ENCODE data around the gene PJVK.

PJVK gene

GRCh38 chr2:178448968-178449661 is 2.1 kb upstream of the PJVK start:
- H3K27me3 ChIP-seq (ENCODE audit: control insufficient read depth in 3 of 3, insufficient read depth in 3 of 3, low read depth in 1 of 3, low read length in 3 of 3): no peaks in the 10 kb centered on the region
- H3K23ac ChIP-seq (ENCODE audit: low read depth, low read length, poor library complexity): no peak overlapping the region
- H3K9me3 ChIP-seq (replicated peaks in 1 of 2; ENCODE audit: control insufficient read depth in 2 of 2, insufficient read depth in 1 of 2, low read depth in 1 of 2, low read length in 2 of 2): no peaks in the 10 kb centered on the region
- DNase-seq (ENCODE audit: low spot score): no peak
- H2BK12ac ChIP-seq (ENCODE audit: low read length): no peak overlapping the region
- no peak overlapping the region for H3K9ac ChIP-seq (ENCODE audit: low read depth, low read length, poor library complexity)
- H2BK120ac ChIP-seq (ENCODE audit: low read depth, low read length): no peak overlapping the region
- peaks cover 6 to 23% of the 10 kb centered on the region in 2 donors for H3K4me1 ChIP-seq (ENCODE audit: control insufficient read depth in 2 of 2, insufficient read depth in 1 of 2, low read depth in 1 of 2, low read length in 2 of 2)
- no peak overlapping the region for H2BK5ac ChIP-seq (ENCODE audit: low read length)
- no peak overlapping the region for H2AK5ac ChIP-seq (ENCODE audit: low read depth, low read length)
- peak overlapping the region in 1 of 2 donors; percentile 98 for H3K4me3 ChIP-seq (ENCODE audit: low read length in 2 of 2)
- no peak overlapping the region for H3K4me2 ChIP-seq (ENCODE audit: insufficient read depth, low read length, poor library complexity, severe bottlenecking)
- H3K14ac ChIP-seq (ENCODE audit: low read length): no peak overlapping the region
- peaks cover 8% of the 10 kb centered on the region for H3K79me1 ChIP-seq (ENCODE audit: low read depth, low read length)
- WGBS, 2 donors (ENCODE audit: extremely low coverage in 2 of 2, insufficient read length in 2 of 2, insufficient replicate concordance in 1 of 2): no CpG with 5 or more reads among the region's 4 CpGs
- H3K27ac ChIP-seq (replicated peaks; ENCODE audit: low read length): no peak overlapping the region
- H2AFZ ChIP-seq (ENCODE audit: low read length): no peak overlapping the region
- H2BK15ac ChIP-seq (ENCODE audit: low read length): no peak overlapping the region
- H4K8ac ChIP-seq (ENCODE audit: low read depth, low read length): no peak overlapping the region
- H4K91ac ChIP-seq (ENCODE audit: low read depth, low read length, poor library complexity): no peak overlapping the region
- H3K4ac ChIP-seq (ENCODE audit: low read length): no peak overlapping the region
- H3K36me3 ChIP-seq (replicated peaks in 1 of 2; ENCODE audit: control insufficient read depth in 2 of 2, insufficient read depth in 2 of 2, low read length in 2 of 2): peaks cover 19 to 60% of the 10 kb centered on the region in 2 donors
- H3K18ac ChIP-seq (ENCODE audit: low read length): no peak overlapping the region

GRCh38 chr2:178449700-178450523 is 1.3 kb upstream of the PJVK start:
- Histone ChIP-seq H2BK5ac (ENCODE audit: low read length) (peak overlapping the region; percentile 100), H3K18ac (ENCODE audit: low read length) (peak overlapping the region; percentile 92), H3K4me3 (ENCODE audit: low read length in 2 of 2) (peak overlapping the region; percentile 93 to 98), H3K4me2 (ENCODE audit: insufficient read depth, low read length, poor library complexity, severe bottlenecking) (peak overlapping the region; percentile 74), H3K23ac (ENCODE audit: low read depth, low read length, poor library complexity) (peak overlapping the region; percentile 100), H4K8ac (ENCODE audit: low read depth, low read length) (no peak overlapping the region), H3K4me1 (ENCODE audit: control insufficient read depth in 2 of 2, insufficient read depth in 1 of 2, low read depth in 1 of 2, low read length in 2 of 2) (peaks cover 6 to 23% of the 10 kb centered on the region in 2 donors), H3K14ac (ENCODE audit: low read length) (no peak overlapping the region), H3K9ac (ENCODE audit: low read depth, low read length, poor library complexity) (peak overlapping the region; percentile 92), H4K91ac (ENCODE audit: low read depth, low read length, poor library complexity) (no peak overlapping the region), H2BK120ac (ENCODE audit: low read depth, low read length) (no peak overlapping the region), H3K9me3 (replicated peaks in 1 of 2; ENCODE audit: control insufficient read depth in 2 of 2, insufficient read depth in 1 of 2, low read depth in 1 of 2, low read length in 2 of 2) (no peaks in the 10 kb centered on the region), H3K27me3 (ENCODE audit: control insufficient read depth in 3 of 3, insufficient read depth in 3 of 3, low read depth in 1 of 3, low read length in 3 of 3) (no peaks in the 10 kb centered on the region), H3K79me1 (ENCODE audit: low read depth, low read length) (peaks cover 8% of the 10 kb centered on the region), H3K27ac (replicated peaks; ENCODE audit: low read length) (no peak overlapping the region), H2AK5ac (ENCODE audit: low read depth, low read length) (no peak overlapping the region), H3K4ac (ENCODE audit: low read length) (no peak overlapping the region), H2AFZ (ENCODE audit: low read length) (peak overlapping the region; percentile 100), H3K36me3 (replicated peaks in 1 of 2; ENCODE audit: control insufficient read depth in 2 of 2, insufficient read depth in 2 of 2, low read length in 2 of 2) (peaks cover 19 to 52% of the 10 kb centered on the region in 2 donors), H2BK12ac (ENCODE audit: low read length) (no peak overlapping the region), H2BK15ac (ENCODE audit: low read length) (no peak overlapping the region)
- peak; percentile 1 for DNase-seq (ENCODE audit: low spot score)
- no CpG with 5 or more reads among the region's 18 CpGs for WGBS, 2 donors (ENCODE audit: extremely low coverage in 2 of 2, insufficient read length in 2 of 2, insufficient replicate concordance in 1 of 2)

- Histone ChIP-seq H3K9ac (ENCODE audit: low read depth, low read length, poor library complexity) (peak overlapping the region; percentile 92), H2AK5ac (ENCODE audit: low read depth, low read length) (no peak overlapping the region), H3K27ac (replicated peaks; ENCODE audit: low read length) (no peak overlapping the region), H2BK5ac (ENCODE audit: low read length) (peak overlapping the region; percentile 100), H2AFZ (ENCODE audit: low read length) (peak overlapping the region; percentile 100), H3K23ac (ENCODE audit: low read depth, low read length, poor library complexity) (peak overlapping the region; percentile 100), H3K4me2 (ENCODE audit: insufficient read depth, low read length, poor library complexity, severe bottlenecking) (peak overlapping the region; percentile 74), H3K14ac (ENCODE audit: low read length) (no peak overlapping the region), H3K18ac (ENCODE audit: low read length) (peak overlapping the region; percentile 92), H4K91ac (ENCODE audit: low read depth, low read length, poor library complexity) (no peak overlapping the region), H3K9me3 (replicated peaks in 1 of 2; ENCODE audit: control insufficient read depth in 2 of 2, insufficient read depth in 1 of 2, low read depth in 1 of 2, low read length in 2 of 2) (no peaks in the 10 kb centered on the region), H3K4me3 (ENCODE audit: low read length in 2 of 2) (peak overlapping the region; percentile 93 to 98), H2BK12ac (ENCODE audit: low read length) (no peak overlapping the region), H2BK120ac (ENCODE audit: low read depth, low read length) (no peak overlapping the region), H3K79me1 (ENCODE audit: low read depth, low read length) (peaks cover 8% of the 10 kb centered on the region), H3K4ac (ENCODE audit: low read length) (no peak overlapping the region), H3K4me1 (ENCODE audit: control insufficient read depth in 2 of 2, insufficient read depth in 1 of 2, low read depth in 1 of 2, low read length in 2 of 2) (peaks cover 6 to 23% of the 10 kb centered on the region in 2 donors), H4K8ac (ENCODE audit: low read depth, low read length) (no peak overlapping the region), H2BK15ac (ENCODE audit: low read length) (no peak overlapping the region), H3K27me3 (ENCODE audit: control insufficient read depth in 3 of 3, insufficient read depth in 3 of 3, low read depth in 1 of 3, low read length in 3 of 3) (no peaks in the 10 kb centered on the region), H3K36me3 (replicated peaks in 1 of 2; ENCODE audit: control insufficient read depth in 2 of 2, insufficient read depth in 2 of 2, low read length in 2 of 2) (peaks cover 14 to 46% of the 10 kb centered on the region in 2 donors)
- WGBS, 2 donors (ENCODE audit: extremely low coverage in 2 of 2, insufficient read length in 2 of 2, insufficient replicate concordance in 1 of 2): no CpG with 5 or more reads among the region's 25 CpGs
- DNase-seq (ENCODE audit: low spot score): no peak
These were observed 729 bp upstream of the PJVK start for GRCh38 chr2:178450524-178450773.

GRCh38 chr2:178452334-178452733 is 1.2 kb downstream of the PJVK start:
- no peak overlapping the region for H3K18ac ChIP-seq (ENCODE audit: low read length)
- H3K79me1 ChIP-seq (ENCODE audit: low read depth, low read length): peaks cover 8% of the 10 kb centered on the region
- no peak overlapping the region for H2AK5ac ChIP-seq (ENCODE audit: low read depth, low read length)
- no peak overlapping the region for H3K4me3 ChIP-seq (ENCODE audit: low read length in 2 of 2)
- H2BK12ac ChIP-seq (ENCODE audit: low read length): no peak overlapping the region
- H3K14ac ChIP-seq (ENCODE audit: low read length): no peak overlapping the region
- no peak overlapping the region for H2BK15ac ChIP-seq (ENCODE audit: low read length)
- H3K4me2 ChIP-seq (ENCODE audit: insufficient read depth, low read length, poor library complexity, severe bottlenecking): no peak overlapping the region
- H3K27me3 ChIP-seq (ENCODE audit: control insufficient read depth in 3 of 3, insufficient read depth in 3 of 3, low read depth in 1 of 3, low read length in 3 of 3): no peaks in the 10 kb centered on the region
- no peak overlapping the region for H3K9ac ChIP-seq (ENCODE audit: low read depth, low read length, poor library complexity)
- H4K8ac ChIP-seq (ENCODE audit: low read depth, low read length): no peak overlapping the region
- WGBS, 2 donors (ENCODE audit: extremely low coverage in 2 of 2, insufficient read length in 2 of 2, insufficient replicate concordance in 1 of 2): no CpG with 5 or more reads among the region's 2 CpGs
- H4K91ac ChIP-seq (ENCODE audit: low read depth, low read length, poor library complexity): no peak overlapping the region
- H3K4me1 ChIP-seq (ENCODE audit: control insufficient read depth in 2 of 2, insufficient read depth in 1 of 2, low read depth in 1 of 2, low read length in 2 of 2): peaks cover 6 to 23% of the 10 kb centered on the region in 2 donors
- no peak overlapping the region for H3K4ac ChIP-seq (ENCODE audit: low read length)
- H3K36me3 ChIP-seq (replicated peaks in 1 of 2; ENCODE audit: control insufficient read depth in 2 of 2, insufficient read depth in 2 of 2, low read length in 2 of 2): peaks cover 11 to 29% of the 10 kb centered on the region in 2 donors
- no peak overlapping the region for H3K27ac ChIP-seq (replicated peaks; ENCODE audit: low read length)
- no peaks in the 10 kb centered on the region for H3K9me3 ChIP-seq (replicated peaks in 1 of 2; ENCODE audit: control insufficient read depth in 2 of 2, insufficient read depth in 1 of 2, low read depth in 1 of 2, low read length in 2 of 2)
- H2BK120ac ChIP-seq (ENCODE audit: low read depth, low read length): no peak overlapping the region
- H2AFZ ChIP-seq (ENCODE audit: low read length): no peak overlapping the region
- no peak overlapping the region for H3K23ac ChIP-seq (ENCODE audit: low read depth, low read length, poor library complexity)
- DNase-seq (ENCODE audit: low spot score): no peak
- no peak overlapping the region for H2BK5ac ChIP-seq (ENCODE audit: low read length)

Data from neuronal stem cell (in vitro differentiated cells).